Right lobe of liver (tissue), 6 donors: ENCODE data around the gene LRP11. TPM values are rescaled to one million over a fixed set of nuclear protein-coding genes. Genes with fewer than 3 reads are reported as not detected.
"Not testable (repeated sequence)": the region's sequence is repeated elsewhere in the genome, so short reads cannot be mapped to it uniquely, and the experiment has no call there.

Experiments
- ATAC-seq, 4 donors: fragments of 200-7000 bp; cut with Tn5 transposase; one replicate each; pipeline ENCODE4 v1.9.1; 2020; ENCODE audit warnings: mild to moderate bottlenecking in 4 of 4, moderate library complexity in 4 of 4
- DNase-seq, 3 donors: peaks; one replicate each; pipeline ENCODE4 v3.0.0-alpha.2; 2020
- H3K27ac ChIP-seq, 3 donors: fragments of 200-600 bp; one replicate each; pipeline ENCODE4 v1.8.0; 2022
- H3K27me3 ChIP-seq, 2 donors: fragments of 200-600 bp; one replicate each; pipeline ENCODE4 v1.8.0; 2022
- H3K36me3 ChIP-seq, 4 donors: fragments of 200-600 bp; sonication (generic) in 1 of 4; one replicate each; pipeline versions ENCODE4 v1.5.1 to v1.8.0; 2017 to 2022; ENCODE audit warnings: control low read depth in 1 of 4
- H3K4me1 ChIP-seq, 4 donors: fragments of 200-600 bp; sonication (generic) in 1 of 4; one replicate each; pipeline versions ENCODE4 v1.5.1 to v1.8.0; 2017 to 2022; ENCODE audit warnings: control low read depth in 1 of 4
- H3K4me3 ChIP-seq, 3 donors: fragments of 200-600 bp; one replicate each; pipeline ENCODE4 v1.8.0; 2022
- H3K9me3 ChIP-seq, 4 donors: fragments of 200-600 bp; sonication (generic) in 1 of 4; one replicate each; pipeline versions ENCODE4 v1.5.1 to v1.8.0; 2017 to 2022; ENCODE audit warnings: control low read depth in 1 of 4
- POLR2A ChIP-seq: fragments of 450-650 bp; IDR thresholded peaks from one replicate; pipeline ENCODE4 v1.6.1; 2017; ENCODE audit warnings: antibody characterized with exemption, mild to moderate bottlenecking
- WGBS: methylation state at CpG from one replicate; pipeline ENCODE4 v1.1.6; 2018; ENCODE audit warnings: low coverage, low lambda C conversion rate; ENCODE audit not compliant: insufficient coverage; ENCODE audit errors: missing lambda C conversion rate; 5-methylcytosine and 5-hydroxymethylcytosine counted together
- intact Hi-C, 2 donors: fragments of 100-400 bp; cut with DNase I; formaldehyde crosslinking; loops; one replicate each; pipeline versions ENCODE4 v1.11.2 to v1.14.1; 2022
- total RNA-seq, 6 experiments: library from RNA; depleted of rRNA in 2 of 6; stranded (reverse); fragments of >200 nt in 2 of 6; fragmentation: NEBNext Ultra II Directional in 3 of 6; extraction: Animal tissue kit (Norgen Biotek cat#: 25700) in 3 of 6; gene quantifications; one replicate each; pipeline versions ENCODE4 v1.1.0 to v1.2.4, GENCODE V29; 2016 to 2023
- TF ChIP-seq, protein P1 (sequence below), 4 donors: fragments of 200-600 bp in 3 of 4; fragments of 450-650 bp in 1 of 4; IDR thresholded peaks; one replicate each; pipeline versions ENCODE4 v1.5.1 to v1.8.0; 2016 to 2022; ENCODE audit warnings: antibody characterized with exemption in 4 of 4, mild to moderate bottlenecking in 2 of 4
- donor health status: DM: no; HTN: yes; CAD: no.
- donor health status: DM: no; HTN: no; CAD: no.
- donor health status: DM: no; HTN: no; CAD: no.
- donor health status: DM: no; HTN: yes; CAD: no.
- donor health status: DM: no; HTN: yes; CAD: no.

LRP11 gene
- total RNA-seq, 6 experiments from 2014 or later, result 6.8 to 11.1 (median 9.3) TPM

DNA sequence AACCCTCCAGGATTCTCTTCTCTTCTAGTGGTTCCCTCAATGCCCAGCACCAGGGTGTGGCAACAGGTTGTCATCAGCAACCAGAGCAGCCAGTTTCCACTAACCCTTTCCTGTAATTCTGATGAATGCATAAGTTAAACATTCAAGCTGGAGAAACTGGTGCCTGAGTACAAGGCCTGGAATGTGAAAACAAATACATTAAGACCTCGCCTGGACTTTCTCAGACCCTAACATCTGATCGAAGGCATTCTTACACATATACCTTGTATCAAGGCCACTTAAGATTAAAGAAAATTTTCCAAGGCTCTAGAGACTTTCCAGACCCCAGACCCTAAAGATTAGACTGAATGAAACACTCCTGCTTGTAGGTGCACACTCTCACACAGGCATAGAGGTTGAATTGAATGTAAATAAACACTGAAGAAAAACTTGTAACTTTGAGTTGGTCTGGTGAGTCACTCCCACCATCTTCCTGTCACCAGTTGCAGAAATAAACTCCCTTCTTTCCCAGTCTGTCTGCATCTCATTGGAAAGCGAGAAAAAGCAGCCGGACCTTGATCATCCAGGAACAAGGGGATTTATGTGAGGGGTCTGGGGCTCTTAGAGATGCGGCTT lies 9.0 kb downstream of the LRP11 start:
- ATAC-seq (peak in 1 of 4 donors; percentile 25), DNase-seq (no peak)
- Histone ChIP-seq H3K27me3 (no peaks in the 10 kb centered on the region), H3K4me3 (no peak overlapping the region), H3K9me3 (no peaks in the 10 kb centered on the region), H3K4me1 (peaks cover 0 to 8% (median 4%) of the 10 kb centered on the region in 4 donors), H3K36me3 (no peaks in the 10 kb centered on the region), H3K27ac (no peak overlapping the region)
- TF ChIP-seq, protein P1, sequence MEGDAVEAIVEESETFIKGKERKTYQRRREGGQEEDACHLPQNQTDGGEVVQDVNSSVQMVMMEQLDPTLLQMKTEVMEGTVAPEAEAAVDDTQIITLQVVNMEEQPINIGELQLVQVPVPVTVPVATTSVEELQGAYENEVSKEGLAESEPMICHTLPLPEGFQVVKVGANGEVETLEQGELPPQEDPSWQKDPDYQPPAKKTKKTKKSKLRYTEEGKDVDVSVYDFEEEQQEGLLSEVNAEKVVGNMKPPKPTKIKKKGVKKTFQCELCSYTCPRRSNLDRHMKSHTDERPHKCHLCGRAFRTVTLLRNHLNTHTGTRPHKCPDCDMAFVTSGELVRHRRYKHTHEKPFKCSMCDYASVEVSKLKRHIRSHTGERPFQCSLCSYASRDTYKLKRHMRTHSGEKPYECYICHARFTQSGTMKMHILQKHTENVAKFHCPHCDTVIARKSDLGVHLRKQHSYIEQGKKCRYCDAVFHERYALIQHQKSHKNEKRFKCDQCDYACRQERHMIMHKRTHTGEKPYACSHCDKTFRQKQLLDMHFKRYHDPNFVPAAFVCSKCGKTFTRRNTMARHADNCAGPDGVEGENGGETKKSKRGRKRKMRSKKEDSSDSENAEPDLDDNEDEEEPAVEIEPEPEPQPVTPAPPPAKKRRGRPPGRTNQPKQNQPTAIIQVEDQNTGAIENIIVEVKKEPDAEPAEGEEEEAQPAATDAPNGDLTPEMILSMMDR (IDR thresholded peaks at IDR 0.05), result no peak
- no peak for TF ChIP-seq POLR2A
- intact Hi-C loops, result no loop called here
- 79% methylated on average over 5 of the region's 5 CpGs for WGBS

DNA sequence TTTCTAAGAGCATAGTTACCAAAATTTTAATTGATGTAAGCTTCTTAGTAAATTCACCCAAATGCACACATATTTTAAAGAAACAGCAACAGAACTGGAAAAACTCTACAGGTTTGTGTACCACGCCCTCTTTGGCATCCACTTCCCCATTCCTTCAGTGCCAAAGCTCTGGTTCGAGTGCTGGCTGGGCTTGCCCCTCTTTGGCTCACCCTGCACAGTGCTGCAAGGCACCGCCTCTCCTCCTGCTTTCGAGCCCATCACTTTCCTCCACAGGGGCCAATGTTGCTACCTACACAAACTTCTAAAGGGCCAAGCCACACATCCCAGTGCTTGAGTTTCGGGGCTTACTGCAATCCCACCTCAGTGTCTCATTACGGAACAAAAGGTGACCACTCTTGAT lies 9.6 kb downstream of the LRP11 start:
- Histone ChIP-seq H3K4me1 (peaks cover 0 to 7% (median 1%) of the 10 kb centered on the region in 4 donors), H3K27ac (no peak overlapping the region), H3K27me3 (no peaks in the 10 kb centered on the region), H3K4me3 (no peak overlapping the region), H3K9me3 (no peaks in the 10 kb centered on the region), H3K36me3 (no peaks in the 10 kb centered on the region)
- intact Hi-C loops, result no loop called here
- no peak for ATAC-seq
- TF ChIP-seq, protein P1 (IDR thresholded peaks at IDR 0.05), result no peak
- TF ChIP-seq POLR2A, result no peak
- no peak for DNase-seq
- WGBS, result 69% methylated on average over 6 of the region's 6 CpGs

DNA sequence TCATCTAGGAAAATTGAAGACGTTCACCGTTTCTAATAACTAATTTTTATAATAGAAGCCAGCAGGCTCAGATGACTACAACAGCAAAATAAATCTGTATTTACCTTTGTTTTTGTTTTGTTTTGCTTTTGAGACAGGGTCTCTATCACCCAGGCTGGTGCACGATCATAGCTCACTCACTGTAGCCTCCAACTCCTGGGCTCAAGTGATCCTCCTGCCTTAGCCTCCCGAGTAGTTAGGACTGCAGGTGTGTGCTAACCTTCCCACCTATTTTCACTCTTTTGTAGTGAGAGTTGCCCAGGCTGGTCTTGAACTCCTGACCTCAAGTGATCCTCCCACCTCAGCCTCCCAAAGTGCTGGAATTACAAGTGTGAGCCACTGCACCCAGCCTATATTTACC lies 10.1 kb downstream of the LRP11 start:
- H3K27ac ChIP-seq, intact Hi-C loops, H3K4me1 ChIP-seq, H3K36me3 ChIP-seq, ATAC-seq, H3K4me3 ChIP-seq, DNase-seq, H3K9me3 ChIP-seq, H3K27me3 ChIP-seq: not testable (repeated sequence)
- 96% methylated on average over 4 of the region's 4 CpGs for WGBS

GRCh38 chr6:149852881-149853280 lies 11.3 kb downstream of the LRP11 start:
- intact Hi-C loops, result no loop called here
- Histone ChIP-seq H3K9me3 (no peaks in the 10 kb centered on the region), H3K4me3 (no peak overlapping the region), H3K4me1 (no peaks in the 10 kb centered on the region), H3K27ac (no peak overlapping the region), H3K36me3 (no peaks in the 10 kb centered on the region), H3K27me3 (no peaks in the 10 kb centered on the region)
- no peak for DNase-seq
- WGBS, result 86% methylated on average over 12 of the region's 12 CpGs
- no peak for ATAC-seq
- TF ChIP-seq, protein P1 (IDR thresholded peaks at IDR 0.05), result no peak
- TF ChIP-seq POLR2A, result no peak

GRCh38 chr6:149852180-149852579 lies 12.0 kb downstream of the LRP11 start:
- DNase-seq, result no peak
- ATAC-seq, result peak in 3 of 4 donors; percentile 22 to 28 (median 23)
- Histone ChIP-seq H3K9me3 (no peaks in the 10 kb centered on the region), H3K4me1 (peaks cover 0 to 3% (median 1%) of the 10 kb centered on the region in 4 donors), H3K36me3 (no peaks in the 10 kb centered on the region), H3K27me3 (no peaks in the 10 kb centered on the region), H3K4me3 (no peak overlapping the region), H3K27ac (no peak overlapping the region)
- TF ChIP-seq, protein P1 (IDR thresholded peaks at IDR 0.05), result no peak
- no peak for TF ChIP-seq POLR2A
- intact Hi-C loops, result no loop called here
- 62% methylated on average over 6 of the region's 6 CpGs for WGBS
